ENCODE data around the gene CASQ2.

GRCh38 chr1:115762779-115763178 lies 5.7 kb downstream of the CASQ2 start:
- TF ChIP-seq POLR2A (IDR thresholded peaks at IDR 0.05) (no peak), CTCF (IDR thresholded peaks at IDR 0.05) (no peak)
